Measurements from ENCODE around the gene ARV1. TPM values are rescaled to one million over a fixed set of nuclear protein-coding genes. Genes with fewer than 3 reads are reported as not detected.
"Not testable (repeated sequence)": the region's sequence is repeated elsewhere in the genome, so short reads cannot be mapped to it uniquely, and the experiment has no call there.

The ARV1 gene
- polyA plus RNA-seq, 2 of the 4 experiments (the other 2 are of a cell fraction), result 31.2 to 50.0 TPM

- no peak for TF ChIP-seq RCOR1 (IDR thresholded peaks at IDR 0.05; ENCODE audit: low read depth, low read length)
- no peak for TF ChIP-seq HOXB5 (CRISPR knock-in tag; IDR thresholded peaks at IDR 0.05)
- no peak for TF ChIP-seq HOXB13 (CRISPR knock-in tag; IDR thresholded peaks at IDR 0.05; ENCODE audit: low read depth)
- TF ChIP-seq RARB (CRISPR knock-in tag; IDR thresholded peaks at IDR 0.05), result no peak
- TF ChIP-seq GATA3 (IDR thresholded peaks at IDR 0.05; ENCODE audit: borderline replicate concordance), result no peak
- TF ChIP-seq PBX3 (IDR thresholded peaks at IDR 0.05), result no peak
These were observed 41.9 kb downstream of the ARV1 start (continued) for GRCh38 chr1:231020816-231021215.

- Histone ChIP-seq H3K27ac (no peak overlapping the region), H3K4me2 (no peak overlapping the region), H3K4me1 (no peaks in the 10 kb centered on the region), H3K4me3 (no peak overlapping the region), H3K9me3 (no peaks in the 10 kb centered on the region)
- WGBS (ENCODE audit: missing lambda C conversion rate), result 85% methylated on average over 12 of the region's 12 CpGs
- no peak for ATAC-seq
- no peak for DNase-seq (ENCODE audit: low read depth in 1 of 2, low spot score in 1 of 2)
- no peak for FAIRE-seq
- POLR2A ChIA-PET, result no interaction called here
- no peak for TF ChIP-seq SREBF2 (IDR thresholded peaks at IDR 0.05)
- TF ChIP-seq JUN (IDR thresholded peaks at IDR 0.05), result no peak
- TF ChIP-seq RCOR1 (IDR thresholded peaks at IDR 0.05; ENCODE audit: low read depth, low read length), result no peak
- TF ChIP-seq USF2 (IDR thresholded peaks at IDR 0.05), result no peak
- no peak for TF ChIP-seq FOSL2 (IDR thresholded peaks at IDR 0.05)
- TF ChIP-seq FOSL2 (CRISPR knock-in tag; IDR thresholded peaks at IDR 0.05), result no peak
- no peak for TF ChIP-seq HDAC2 (IDR thresholded peaks at IDR 0.05)
- no peak for TF ChIP-seq ELK1 (IDR thresholded peaks at IDR 0.05; ENCODE audit: low read depth, low read length)
- TF ChIP-seq CEBPB (IDR thresholded peaks at IDR 0.05), result no peak
- no peak for TF ChIP-seq PBX3 (IDR thresholded peaks at IDR 0.05)
- TF ChIP-seq FOXS1 (CRISPR knock-in tag; IDR thresholded peaks at IDR 0.05), result no peak
- no peak for TF ChIP-seq KDM1A (IDR thresholded peaks at IDR 0.05; ENCODE audit: low read depth)
- no peak for TF ChIP-seq POLR2A (IDR thresholded peaks at IDR 0.05; ENCODE audit: low read length)
- TF ChIP-seq BCL3 (IDR thresholded peaks at IDR 0.05), result no peak
- TF ChIP-seq RFX5 (IDR thresholded peaks at IDR 0.05), result no peak
- no peak for TF ChIP-seq NFE2L2 (conservative IDR thresholded peaks at IDR 0.05; ENCODE audit: low read length)
- TF ChIP-seq PHF8 (IDR thresholded peaks at IDR 0.05; ENCODE audit: borderline replicate concordance, low read depth), result no peak
- no peak for TF ChIP-seq HOXB13 (CRISPR knock-in tag; IDR thresholded peaks at IDR 0.05; ENCODE audit: low read depth)
- TF ChIP-seq REST (IDR thresholded peaks at IDR 0.05), result no peak
- no peak for TF ChIP-seq JUNB (IDR thresholded peaks at IDR 0.05)
- CTCF ChIA-PET, result no interaction called here
These were observed 42.7 kb downstream of the ARV1 start for GRCh38 chr1:231021540-231022031.

GRCh38 chr1:231022543-231022942 is 43.6 kb downstream of the ARV1 start:
- H3K4me2 ChIP-seq; ATAC-seq; DNase-seq (ENCODE audit: low read depth in 1 of 2, low spot score in 1 of 2); H3K9me3 ChIP-seq; FAIRE-seq; H3K4me3 ChIP-seq; POLR2A ChIA-PET; CTCF ChIA-PET; H3K27ac ChIP-seq; H3K4me1 ChIP-seq: not testable (repeated sequence)
- 90% methylated on average over 7 of the region's 7 CpGs for WGBS (ENCODE audit: missing lambda C conversion rate)

Data from A549 (cell line).